ENCODE measurements around the gene TWIST2.

Gene TWIST2

DNA sequence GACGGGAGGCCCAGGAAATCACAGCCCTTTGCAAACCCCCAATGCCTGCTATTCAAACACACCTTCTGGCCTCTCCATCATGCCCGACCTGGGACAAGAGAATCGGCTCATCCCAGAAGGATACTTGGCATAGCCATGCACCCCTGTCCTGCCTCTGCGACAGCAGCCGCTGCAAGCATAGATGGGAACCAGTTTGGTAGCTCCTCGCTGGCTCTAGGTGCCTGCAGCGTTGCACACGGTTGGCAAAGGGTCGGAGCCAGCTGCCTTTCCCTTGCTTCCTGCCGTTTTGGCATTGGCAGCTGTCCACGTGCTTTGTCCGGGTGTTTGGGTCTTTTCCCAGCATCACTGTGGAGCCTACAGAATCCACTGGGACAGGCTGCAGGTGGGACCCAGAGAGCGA lies 76.9 kb downstream of the TWIST2 start:
- DNase-seq: no peak

DNA sequence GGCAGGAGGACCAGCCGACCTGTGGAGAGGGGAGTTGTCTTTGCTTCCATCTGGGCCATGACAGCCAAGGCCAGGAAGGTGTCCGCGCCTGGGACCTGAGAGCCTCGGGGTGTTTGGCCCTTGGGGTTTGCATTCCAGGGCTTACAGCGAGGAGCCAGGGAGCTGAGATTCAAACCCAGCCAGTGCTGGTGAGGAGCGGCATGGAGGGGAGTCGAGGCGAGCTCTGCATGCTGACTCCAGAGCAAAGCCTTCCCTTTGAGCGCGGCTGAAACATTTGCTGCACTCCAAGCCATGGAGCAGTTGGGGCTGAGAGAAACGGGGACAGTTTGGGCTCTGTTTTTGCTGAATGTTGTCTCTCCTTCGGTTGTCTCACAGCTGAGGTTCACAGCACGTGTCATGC lies 77.4 kb downstream of the TWIST2 start:
- no peak for DNase-seq

DNA sequence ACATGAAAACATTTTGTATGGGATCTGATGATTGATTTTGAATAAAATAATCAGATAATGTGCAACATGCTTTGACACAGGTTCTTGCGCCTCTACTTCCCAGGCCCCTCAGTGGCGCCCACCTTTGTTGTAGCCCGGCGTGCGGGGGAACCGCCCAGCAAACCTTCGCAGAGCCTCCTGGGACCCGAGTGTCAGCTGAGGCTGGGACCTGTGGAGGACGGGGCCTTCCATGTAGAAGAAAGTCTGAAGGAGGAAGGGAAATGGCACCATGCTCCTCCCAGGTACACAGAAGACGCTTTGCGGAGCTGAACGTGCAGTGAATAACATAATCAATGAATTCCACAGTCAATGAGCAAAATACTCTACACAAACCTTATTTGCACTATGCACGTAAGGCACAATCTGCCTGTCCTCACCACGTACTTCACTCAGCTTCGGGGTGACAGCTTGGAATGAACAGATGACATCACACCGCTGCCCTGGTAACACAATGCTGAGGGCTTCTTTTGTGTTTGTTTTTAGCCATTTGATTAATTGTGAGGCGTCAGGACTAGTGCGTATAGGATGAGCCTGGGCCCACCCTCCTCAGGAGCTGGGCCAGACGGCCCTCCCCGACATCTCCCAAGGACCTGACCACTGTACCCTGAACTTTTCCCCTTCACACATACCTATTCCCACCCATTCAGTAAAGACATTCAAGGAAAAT lies 78.1 kb downstream of the TWIST2 start:
- no peak for DNase-seq

DNA sequence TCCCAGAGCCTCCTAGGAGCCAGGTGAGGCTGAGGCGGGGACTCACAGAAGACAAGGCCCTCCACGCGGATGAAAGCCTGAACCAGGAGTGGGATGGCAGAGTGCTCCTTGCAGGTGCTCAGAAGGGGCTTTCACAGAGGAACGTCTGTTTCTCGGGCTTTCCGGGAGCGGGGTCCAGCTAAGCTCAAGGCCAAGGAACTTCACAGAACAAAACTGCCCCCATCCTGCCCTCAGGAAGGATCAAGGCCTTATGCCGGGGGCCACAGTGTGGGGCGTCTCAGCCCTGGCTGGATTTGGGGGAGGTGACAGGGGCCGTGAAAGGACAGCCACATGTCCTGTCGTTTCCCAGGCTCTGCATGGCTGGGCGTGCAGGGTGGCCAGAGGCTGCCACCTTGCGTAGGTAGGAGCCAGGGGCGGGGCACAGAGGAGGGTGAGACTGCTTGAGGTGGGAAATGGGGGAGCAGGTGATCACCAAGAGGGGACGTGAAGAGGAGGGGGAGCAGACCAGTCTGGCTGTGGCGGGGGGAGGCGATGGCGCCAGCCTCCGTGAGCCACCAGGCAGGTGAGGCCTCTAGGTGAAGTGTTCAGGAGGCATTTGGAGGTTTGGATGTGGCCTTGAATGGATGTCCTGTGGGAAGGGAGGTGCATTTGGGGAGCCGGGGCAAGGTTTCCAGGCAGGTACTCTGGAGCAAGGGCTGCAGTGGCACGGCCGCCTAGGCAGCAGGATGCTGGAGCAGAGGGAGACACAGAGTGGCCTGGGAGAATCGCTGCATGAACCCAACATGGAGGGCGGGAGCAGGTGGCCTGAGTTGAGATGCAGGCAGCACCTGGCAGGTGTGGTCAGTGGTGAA lies 79.1 kb downstream of the TWIST2 start:
- DNase-seq: no peak

DNA sequence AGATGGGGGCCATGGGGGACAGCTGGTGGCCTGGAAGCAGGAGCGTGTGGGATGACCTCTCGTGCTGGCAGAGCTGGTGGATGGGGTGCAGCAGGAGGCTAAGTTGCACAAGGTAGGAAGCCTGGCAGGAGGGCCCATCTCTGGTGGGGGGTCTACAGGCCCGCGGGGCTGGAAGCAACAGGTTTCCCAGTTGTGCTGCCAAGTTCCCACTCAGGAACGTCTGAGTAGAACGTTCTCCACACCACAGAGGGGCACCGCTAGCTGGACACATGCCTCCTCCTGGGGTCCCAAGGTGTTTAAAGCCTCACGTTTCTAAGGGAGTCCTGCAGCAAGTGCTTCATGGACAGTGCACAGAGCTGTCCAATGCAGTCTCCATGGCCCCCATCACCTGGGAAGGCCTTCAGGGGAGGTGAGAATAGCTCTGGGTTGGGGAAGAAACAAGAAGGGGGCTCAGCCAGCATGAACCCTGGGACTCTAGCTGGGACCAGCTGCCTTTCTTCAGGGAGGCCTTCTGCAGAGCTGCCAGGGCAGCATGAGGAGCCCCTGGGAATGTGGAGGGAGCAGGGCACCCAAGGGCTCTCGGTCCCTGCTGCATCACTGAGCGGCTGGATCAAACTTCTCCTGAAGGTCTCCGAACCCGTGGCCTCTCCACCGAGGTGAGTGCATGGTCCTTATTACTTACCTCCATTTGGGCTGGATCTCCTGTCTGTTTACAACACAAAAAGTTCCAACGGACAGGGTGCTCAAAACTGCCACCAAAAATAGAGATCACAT lies 80.0 kb downstream of the TWIST2 start:
- no peak for DNase-seq

DNA sequence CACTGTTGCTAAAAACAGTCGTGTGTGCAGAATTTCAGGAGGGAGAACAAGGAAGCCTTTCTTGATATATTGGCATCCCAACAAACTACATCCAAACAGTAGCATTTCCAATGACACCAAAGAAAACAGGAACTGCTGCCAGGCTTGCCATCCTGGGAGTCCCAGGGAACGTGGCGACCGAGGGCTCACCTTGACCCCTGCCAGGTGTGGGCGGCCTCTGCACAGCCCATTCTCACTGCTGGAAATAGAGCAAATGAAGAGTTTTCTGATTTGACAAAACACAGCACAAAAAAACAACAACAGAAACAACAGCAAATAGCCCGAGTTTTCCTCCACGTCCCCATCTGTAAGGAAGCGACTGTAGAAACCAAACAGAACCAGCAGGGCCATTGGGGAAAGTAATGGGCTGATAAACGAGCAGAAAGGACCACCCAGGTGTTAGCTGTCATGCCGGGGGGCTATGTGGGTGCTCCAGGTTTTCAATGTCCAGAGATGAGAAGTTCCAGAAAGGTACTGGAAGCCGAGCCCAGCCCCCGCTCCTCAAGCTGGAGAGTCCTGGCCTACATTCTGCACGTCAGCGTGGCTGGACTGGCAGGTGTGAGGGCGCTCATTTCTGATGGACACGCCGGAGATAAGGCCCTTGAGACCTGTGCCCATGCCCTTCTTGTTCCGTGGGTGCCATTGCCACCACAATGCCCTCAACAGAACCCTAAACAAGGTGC lies 80.8 kb downstream of the TWIST2 start:
- DNase-seq: no peak

DNA sequence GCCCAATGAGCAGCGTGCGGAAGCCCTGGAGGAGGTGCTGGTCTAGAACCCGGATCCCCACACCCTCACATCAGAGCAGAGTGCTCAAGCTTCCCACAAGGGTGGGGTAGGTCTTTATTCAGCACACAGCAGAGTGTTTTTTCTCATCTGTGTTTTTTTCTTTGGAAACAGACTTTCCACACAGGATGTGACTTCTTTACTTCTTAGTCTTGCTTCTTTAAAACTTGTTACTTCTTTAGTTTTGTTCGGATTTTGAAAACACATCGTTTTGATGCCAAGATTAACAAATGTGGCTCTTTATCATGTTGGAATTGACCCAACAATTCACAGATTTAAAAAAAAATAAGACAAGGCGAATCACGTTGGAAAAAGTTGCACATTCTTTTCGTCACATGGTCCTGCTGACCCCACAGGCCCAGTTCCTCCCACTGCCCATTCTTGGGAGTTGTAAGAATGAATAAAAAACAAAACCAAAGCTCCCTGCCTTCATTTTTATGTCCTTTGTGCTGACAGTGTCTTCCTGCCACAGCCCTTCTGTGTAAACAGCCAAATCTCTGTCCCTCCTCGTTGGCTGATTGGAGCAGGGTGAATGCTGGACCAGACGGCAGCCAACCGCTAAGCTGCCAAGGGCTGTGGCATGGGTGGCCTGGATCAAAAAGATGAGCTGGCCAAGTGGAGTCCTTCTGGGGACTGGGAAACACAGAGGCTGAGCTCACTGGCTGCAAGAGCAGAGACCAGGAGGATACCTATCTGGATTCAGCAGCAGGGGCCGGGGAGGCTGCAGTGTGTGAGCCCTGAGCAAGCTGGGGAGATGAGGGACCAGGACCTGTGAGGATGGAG lies 81.6 kb downstream of the TWIST2 start:
- no peak for DNase-seq

DNA sequence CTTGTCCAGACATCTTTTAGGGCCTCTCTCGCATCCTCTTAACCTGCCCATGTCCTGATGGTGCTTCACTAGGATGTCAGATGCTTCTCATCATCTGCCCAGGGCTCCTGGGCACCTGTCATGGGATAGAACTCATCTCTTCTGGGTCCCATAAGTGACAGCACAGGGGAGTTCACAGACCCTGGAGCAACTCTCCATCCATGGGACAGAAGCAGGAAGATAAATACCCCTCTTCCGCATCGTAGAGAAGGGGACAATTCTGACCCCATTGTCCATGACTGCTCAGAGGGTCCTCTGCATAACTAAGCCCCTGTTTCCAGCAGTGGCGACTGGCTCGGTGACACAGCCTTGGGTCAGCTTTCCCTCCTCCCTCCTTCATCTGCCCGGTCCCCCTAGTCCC lies 82.3 kb downstream of the TWIST2 start:
- no peak for DNase-seq

DNA sequence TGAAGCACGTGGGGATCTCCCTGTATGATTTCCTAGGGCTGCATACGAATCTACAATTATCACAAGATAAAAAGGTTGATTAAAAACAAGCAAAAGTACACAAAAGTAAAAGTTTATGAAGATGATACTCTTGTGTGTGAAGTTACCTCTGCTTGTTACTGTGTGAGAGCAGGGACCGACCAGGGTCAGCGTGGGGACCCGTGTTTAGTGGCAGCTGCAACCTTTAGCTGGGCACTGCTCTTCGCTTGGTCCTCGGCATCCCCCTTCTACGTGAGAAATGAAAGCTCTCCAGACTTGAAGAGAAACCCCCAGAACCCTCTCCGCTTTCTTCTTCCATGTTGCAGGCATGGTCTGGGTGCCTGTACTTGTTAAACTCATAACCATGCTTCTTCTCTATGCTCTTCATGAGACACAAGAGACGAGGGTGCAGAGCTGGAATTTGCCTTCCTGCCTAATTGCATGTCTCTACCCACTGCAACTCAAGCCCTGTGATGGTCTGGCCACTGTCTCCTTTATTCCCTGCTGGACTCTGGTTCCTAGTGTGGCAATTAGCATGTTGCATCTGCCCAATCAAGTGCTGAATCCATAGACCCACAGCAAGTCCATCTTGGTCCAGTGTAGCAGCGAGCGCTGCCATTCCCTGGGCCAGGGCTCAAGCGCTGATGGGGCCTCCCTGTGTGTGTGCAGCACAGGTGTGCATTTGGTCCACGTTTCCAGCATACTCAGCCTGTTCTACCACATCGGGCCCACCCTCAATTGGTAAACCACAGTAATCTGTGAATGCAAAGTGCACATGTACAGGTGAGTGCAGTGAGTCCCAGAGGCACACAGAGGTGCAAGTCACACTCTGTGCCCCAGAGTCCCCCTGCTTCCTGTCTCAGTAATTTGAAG lies 88.5 kb downstream of the TWIST2 start:
- no peak for DNase-seq

DNA sequence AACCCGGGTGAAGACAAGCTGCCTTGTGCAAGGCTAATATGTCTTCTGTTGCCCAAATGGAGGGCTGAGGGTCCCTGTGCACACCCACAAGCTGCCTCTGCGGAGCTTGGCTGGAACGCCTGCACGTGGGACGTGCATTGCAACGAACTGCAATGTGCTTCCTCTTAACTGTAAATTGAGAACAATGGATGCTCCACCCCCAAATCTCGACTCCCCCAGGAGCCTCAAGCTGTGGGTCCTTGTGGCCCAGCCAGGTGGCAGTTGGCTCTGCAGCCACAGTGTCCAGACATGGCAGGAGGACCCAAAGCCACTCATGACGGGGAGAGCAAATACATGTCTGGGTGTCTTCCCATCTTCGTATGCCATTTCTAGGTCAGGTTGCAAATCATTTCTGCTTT lies 90.1 kb downstream of the TWIST2 start:
- no peak for DNase-seq

DNA sequence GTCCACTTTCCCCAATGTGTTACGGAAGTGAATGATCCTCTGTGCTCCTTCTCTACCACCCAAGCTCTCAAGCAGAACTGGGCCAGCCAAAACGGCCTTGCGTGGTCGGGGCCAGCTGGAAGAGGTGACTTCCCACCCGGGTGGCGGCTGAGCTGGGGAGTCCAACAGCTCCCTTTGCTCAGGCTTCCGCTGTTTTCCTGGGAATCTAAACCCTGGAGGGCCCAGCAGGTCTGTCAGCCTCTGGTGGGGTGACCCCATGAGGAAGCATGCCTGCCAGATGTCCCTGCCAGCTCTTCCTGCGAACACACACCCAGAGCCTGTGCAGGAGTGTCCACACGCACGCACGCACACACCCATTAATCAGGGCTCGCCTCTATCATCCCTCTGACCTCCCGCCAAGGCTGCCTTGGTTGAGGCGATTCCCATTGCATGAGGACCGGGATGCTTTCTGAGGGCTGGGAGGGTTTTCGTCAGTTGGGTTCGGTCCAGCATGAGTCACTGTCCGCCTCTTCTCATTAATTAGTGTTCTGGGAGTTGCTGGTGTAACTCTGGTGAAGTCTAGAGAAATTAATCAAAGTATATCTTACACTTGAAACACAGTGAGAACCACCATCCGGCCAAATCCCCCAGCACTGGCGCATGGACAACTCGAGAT lies 90.6 kb downstream of the TWIST2 start:
- no peak for DNase-seq

DNA sequence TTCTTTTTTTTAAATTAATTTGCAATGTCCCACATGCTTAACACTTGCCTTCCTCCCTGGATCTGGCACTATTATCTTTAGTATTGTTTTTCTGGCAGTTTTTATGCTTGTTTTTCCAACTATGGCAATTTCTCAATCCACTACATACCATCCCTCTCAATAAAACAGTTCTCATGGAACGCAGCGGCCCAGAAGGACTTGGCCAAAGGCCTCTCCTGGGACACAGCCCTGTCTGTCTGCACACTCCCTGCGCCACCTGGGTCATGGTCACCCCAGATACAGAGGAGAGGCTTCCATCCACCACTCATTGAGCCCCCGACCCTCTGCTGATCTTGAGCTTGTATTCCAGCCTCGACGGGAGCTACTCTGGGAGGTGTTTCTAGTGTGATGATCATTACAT lies 91.2 kb downstream of the TWIST2 start:
- DNase-seq: no peak

DNA sequence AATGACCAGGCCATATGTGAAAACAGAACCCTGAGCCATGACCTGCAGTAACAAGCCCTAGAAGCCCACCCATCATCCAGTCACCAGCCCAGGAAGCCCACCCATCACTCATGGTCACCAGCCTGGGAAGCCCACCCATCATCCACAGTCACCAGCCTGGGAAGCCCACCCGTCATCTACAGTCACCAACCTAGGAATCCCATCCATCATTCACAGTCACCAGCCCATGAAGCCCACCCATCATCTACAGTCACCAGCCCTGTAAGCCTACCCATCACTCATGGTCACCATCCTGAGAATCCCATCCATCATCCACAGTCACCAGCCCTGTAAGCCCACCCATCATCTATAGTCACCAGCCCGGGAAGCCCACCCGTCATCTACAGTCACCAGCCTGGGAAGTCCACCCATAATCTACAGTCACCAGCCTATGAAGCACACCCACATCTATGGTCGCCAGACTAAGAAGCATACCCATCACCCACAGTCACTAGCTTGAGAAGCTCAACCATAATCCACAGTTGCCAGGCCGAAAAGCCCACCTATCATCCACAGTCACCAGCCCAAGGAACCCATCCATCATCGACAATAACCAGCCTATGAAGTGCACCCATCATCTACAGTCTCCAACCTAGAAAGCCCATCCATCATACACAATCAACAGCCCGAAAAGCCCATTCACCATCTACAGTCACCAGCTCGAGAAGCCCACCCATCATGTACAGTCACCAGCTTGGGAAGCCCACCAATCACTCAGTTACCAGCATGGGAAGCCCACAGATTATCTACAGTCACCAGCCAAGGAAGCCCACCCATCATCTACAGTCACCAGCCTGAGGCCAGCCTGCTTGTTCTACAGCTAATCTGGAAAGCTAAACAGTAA lies 91.9 kb downstream of the TWIST2 start:
- DNase-seq: no peak

DNA sequence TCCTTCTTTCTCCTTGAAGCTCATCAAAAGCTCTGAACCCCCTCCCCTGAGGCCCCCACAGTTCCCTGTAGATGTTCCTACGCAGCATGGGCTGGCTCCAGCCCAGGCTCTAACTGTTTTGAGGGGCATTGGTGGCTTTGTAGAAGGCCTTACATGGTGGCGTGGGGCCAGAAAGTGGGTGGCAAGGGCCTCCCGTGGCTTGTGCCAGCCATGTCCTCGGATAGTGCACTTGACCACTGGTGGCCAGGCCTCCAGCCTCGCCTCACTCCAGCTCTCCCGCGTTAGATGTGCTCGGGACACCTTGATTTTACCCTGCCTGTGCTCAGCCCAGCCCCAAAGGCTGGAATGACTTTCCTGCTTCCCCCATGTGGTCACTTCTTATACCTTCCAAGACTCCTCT lies 92.9 kb downstream of the TWIST2 start:
- no peak for DNase-seq

DNA sequence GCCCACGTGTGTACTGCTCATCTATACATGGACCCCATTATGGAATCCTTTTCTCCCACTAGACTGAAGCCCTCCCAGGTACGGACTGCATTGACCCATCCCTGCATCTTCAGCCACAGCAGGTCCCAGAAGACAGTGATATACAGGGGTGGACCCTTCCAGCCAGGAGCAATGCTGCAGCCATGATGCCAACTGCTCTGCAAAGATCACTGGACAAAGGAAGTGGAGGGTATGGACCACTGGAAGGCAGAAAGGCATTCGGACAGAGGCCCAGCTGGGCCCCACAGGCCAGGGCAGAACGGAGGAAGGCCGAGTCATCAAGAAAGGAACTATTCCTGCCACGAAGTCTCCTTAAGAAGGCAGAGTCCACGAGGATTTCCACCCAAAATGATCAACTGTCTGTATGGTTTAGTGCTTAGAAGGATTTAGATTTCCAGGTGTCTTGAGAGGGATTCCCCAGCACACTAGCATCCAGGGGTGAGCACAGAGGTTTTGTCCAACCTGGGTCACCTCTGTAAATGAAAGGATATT lies 93.4 kb downstream of the TWIST2 start:
- DNase-seq: no peak

DNA sequence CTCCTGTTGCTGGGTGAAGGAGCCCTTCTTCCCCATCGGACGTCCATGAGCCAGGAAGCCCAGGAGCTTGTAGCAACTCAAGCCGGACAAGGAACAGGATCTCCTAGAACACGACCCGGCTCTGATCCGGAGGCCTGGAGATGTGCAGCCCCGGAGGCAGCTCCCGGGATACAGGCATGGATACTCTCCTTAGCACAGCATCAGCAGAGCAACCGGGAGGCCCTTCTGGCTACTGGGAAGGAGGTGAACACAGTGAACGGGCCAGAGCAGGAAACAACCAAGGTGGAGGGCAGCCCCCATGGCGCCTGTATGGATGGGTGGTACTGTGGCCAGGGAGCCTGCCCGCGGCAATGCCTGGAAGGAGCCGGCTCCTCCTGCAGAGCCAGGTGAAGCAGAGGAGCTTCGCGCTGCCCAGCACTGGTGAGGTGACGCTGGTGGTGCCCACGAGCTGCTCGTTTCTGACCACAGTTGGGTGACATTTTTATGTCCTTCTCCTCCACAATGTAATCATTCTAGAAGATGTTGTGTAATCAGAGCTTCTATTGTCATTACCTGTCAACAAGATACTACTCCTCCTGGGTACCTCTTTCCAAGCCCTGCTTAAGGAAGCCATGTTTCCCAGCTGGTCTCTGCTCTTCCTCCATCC lies 94.3 kb downstream of the TWIST2 start:
- no peak for DNase-seq

DNA sequence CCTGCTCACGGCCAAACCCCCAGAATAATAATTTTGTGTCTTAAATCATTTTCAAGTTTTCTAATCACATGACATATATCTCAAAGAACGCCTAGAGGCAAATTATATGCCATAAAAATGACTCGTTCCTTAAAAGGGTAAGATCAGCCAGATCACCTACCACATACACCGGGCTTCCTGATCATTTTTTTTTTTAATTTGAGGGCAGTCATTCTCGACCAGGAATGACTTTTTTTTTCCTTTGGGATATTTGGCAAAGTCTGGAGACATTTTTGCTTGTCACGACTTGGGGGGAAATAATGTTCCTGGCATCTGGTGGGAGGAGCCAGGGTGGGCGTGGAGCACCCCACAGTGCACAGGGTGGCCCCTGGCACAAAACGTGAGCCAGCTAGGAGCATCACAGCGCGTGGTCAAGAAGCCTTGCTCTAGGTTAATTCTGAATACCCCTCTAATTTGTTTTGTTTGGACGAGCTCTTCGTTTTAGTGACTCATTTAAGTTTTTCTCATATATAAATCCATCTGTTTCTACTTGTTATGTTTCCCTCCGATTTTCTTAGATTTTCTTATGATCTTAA lies 94.9 kb downstream of the TWIST2 start:
- no peak for DNase-seq

All from NCI-H1048 (cell line).